ENCODE data around the gene MATN3.

- no peak for TF ChIP-seq CTCF (conservative IDR thresholded peaks at IDR 0.05; ENCODE audit: low read depth, low read length)
- no peak for TF ChIP-seq EZH2 (IDR thresholded peaks at IDR 0.05; ENCODE audit: low read length, unreplicated experiment)
Observed at GRCh38 chr2:20018601-20019152, 6.2 kb upstream of the MATN3 start.

Data from PC-3 (cell line).